WTC11 (cell line): Measurements from ENCODE around the gene KCNS3. TPM values are rescaled to one million over a fixed set of nuclear protein-coding genes. Genes with fewer than 3 reads are reported as not detected.

Source experiments
- ATAC-seq: fragments of 200-7000 bp; cut with Tn5 transposase; 2 replicates; pipeline ENCODE4 v1.10.0; 2021; ENCODE audit warnings: mild to moderate bottlenecking, moderate library complexity
- CTCF ChIA-PET: fragments of 300-600 bp; sonication (Branson Sonifier 250); formaldehyde crosslinking; loops from one replicate; lab custom pipeline; 2021; ENCODE audit warnings: antibody characterized with exemption; lab: Charles Lee
- POLR2A ChIA-PET: fragments of 350-600 bp; sonication (Branson Sonifier 250); formaldehyde crosslinking; loops from one replicate; lab custom pipeline; 2021; ENCODE audit warnings: antibody characterized with exemption; lab: Charles Lee
- DNase-seq: peaks from one replicate; pipeline ENCODE4 v3.0.0; 2021; ENCODE audit warnings: low spot score
- H3K27ac Mint-ChIP-seq: 2 replicates; pipeline ENCODE4 v1.8.0; 2021; ENCODE audit warnings: mixed read lengths
- H3K27me3 Mint-ChIP-seq: 2 replicates; pipeline ENCODE4 v1.8.0; 2021; ENCODE audit warnings: low read depth, mild to moderate bottlenecking, moderate library complexity, mixed read lengths
- H3K36me3 Mint-ChIP-seq: 2 replicates; pipeline ENCODE4 v1.8.0; 2021; ENCODE audit warnings: mixed read lengths
- H3K4me1 Mint-ChIP-seq: 2 replicates; pipeline ENCODE4 v1.8.0; 2022; ENCODE audit warnings: mixed read lengths
- H3K4me3 Mint-ChIP-seq: 2 replicates; pipeline ENCODE4 v1.8.0; 2021; ENCODE audit warnings: mild to moderate bottlenecking, moderate library complexity, mixed read lengths
- H3K9me3 Mint-ChIP-seq: 2 replicates; pipeline ENCODE4 v1.8.0; 2021; ENCODE audit warnings: mixed read lengths
- AR ChIP-seq: fragments of 250-450 bp; sonication (Bioruptor Pico); IDR thresholded peaks from 2 replicates; pipeline ENCODE4 v1.9.0; 2021; ENCODE audit warnings: mild to moderate bottlenecking
- CBFB ChIP-seq: sonication (generic); formaldehyde crosslinking; IDR thresholded peaks from 2 replicates; pipeline ENCODE4 v1.8.1; 2022; ENCODE audit warnings: mild to moderate bottlenecking, low read depth, missing genetic modification reagents
- E2F5 ChIP-seq: sonication (generic); formaldehyde crosslinking; IDR thresholded peaks from 2 replicates; pipeline ENCODE4 v1.8.1; 2022; ENCODE audit warnings: mild to moderate bottlenecking, moderate library complexity, missing genetic modification reagents
- ELF4 ChIP-seq: sonication (generic); formaldehyde crosslinking; IDR thresholded peaks from 2 replicates; pipeline ENCODE4 v1.8.1; 2022; ENCODE audit warnings: low read depth, mild to moderate bottlenecking, moderate library complexity, missing genetic modification reagents
- ESRRA ChIP-seq: sonication (generic); formaldehyde crosslinking; IDR thresholded peaks from 2 replicates; pipeline ENCODE4 v1.8.1; 2022; ENCODE audit warnings: mild to moderate bottlenecking, missing genetic modification reagents, borderline replicate concordance
- GABPB1 ChIP-seq: sonication (generic); formaldehyde crosslinking; IDR thresholded peaks from 2 replicates; pipeline ENCODE4 v1.8.1; 2023; ENCODE audit warnings: mild to moderate bottlenecking, missing genetic modification reagents
- HMGA2 ChIP-seq: fragments of 250-450 bp; sonication (Bioruptor Pico); IDR thresholded peaks from 2 replicates; pipeline ENCODE4 v1.4.0; 2021; ENCODE audit warnings: mild to moderate bottlenecking, moderate library complexity
- IRF2 ChIP-seq: sonication (generic); formaldehyde crosslinking; IDR thresholded peaks from 2 replicates; pipeline ENCODE4 v1.8.0; 2022; ENCODE audit warnings: low read depth, missing genetic modification reagents, borderline replicate concordance
- JAZF1 ChIP-seq: fragments of 250-450 bp; sonication (Bioruptor Pico); IDR thresholded peaks from 2 replicates; pipeline ENCODE4 v1.9.0; 2021; ENCODE audit warnings: moderate library complexity, mild to moderate bottlenecking, inconsistent platforms
- JUN ChIP-seq: sonication (generic); formaldehyde crosslinking; IDR thresholded peaks from 2 replicates; pipeline ENCODE4 v1.8.0; 2023; ENCODE audit warnings: mild to moderate bottlenecking, missing genetic modification reagents
- PRRX2 ChIP-seq: fragments of 250-450 bp; sonication (Bioruptor Pico); IDR thresholded peaks from 2 replicates; pipeline ENCODE4 v1.8.0; 2021; ENCODE audit warnings: mild to moderate bottlenecking
- TEAD1 ChIP-seq: sonication (generic); formaldehyde crosslinking; IDR thresholded peaks from 2 replicates; pipeline ENCODE4 v1.8.0; 2022; ENCODE audit warnings: mild to moderate bottlenecking, missing genetic modification reagents
- ZNF416 ChIP-seq: fragments of 250-450 bp; sonication (Bioruptor Pico); IDR thresholded peaks from 2 replicates; pipeline ENCODE4 v1.9.0; 2021; ENCODE audit warnings: mild to moderate bottlenecking, inconsistent platforms
- ZNF423 ChIP-seq: fragments of 250-450 bp; sonication (Bioruptor Pico); IDR thresholded peaks from 2 replicates; pipeline ENCODE4 v2.1.2; 2022; ENCODE audit warnings: mild to moderate bottlenecking, moderate library complexity
- ZNF512 ChIP-seq: sonication (generic); formaldehyde crosslinking; IDR thresholded peaks from 2 replicates; pipeline ENCODE4 v1.8.1; 2022; ENCODE audit warnings: missing genetic modification reagents, borderline replicate concordance
- total RNA-seq: library from RNA; stranded (reverse); gene quantifications from 3 replicates; pipeline ENCODE4 v1.2.3, GENCODE V29; 2021
- TF ChIP-seq, protein P1 (sequence below): sonication (generic); formaldehyde crosslinking; conservative IDR thresholded peaks from 2 replicates; pipeline ENCODE4 v1.8.1; 2023; ENCODE audit warnings: mild to moderate bottlenecking, low read depth, missing genetic modification reagents, moderate library complexity
- TF ChIP-seq, protein P2 (sequence below): sonication (generic); formaldehyde crosslinking; conservative IDR thresholded peaks from 2 replicates; pipeline ENCODE4 v1.8.1; 2022; ENCODE audit warnings: mild to moderate bottlenecking, missing genetic modification reagents
- TF ChIP-seq, protein P3 (sequence below): sonication (generic); formaldehyde crosslinking; IDR thresholded peaks from 2 replicates; pipeline ENCODE4 v1.8.1; 2023; ENCODE audit warnings: mild to moderate bottlenecking, missing genetic modification reagents
- TF ChIP-seq, protein P4 (sequence below): fragments of 250-450 bp; sonication (Bioruptor Pico); IDR thresholded peaks from 2 replicates; pipeline ENCODE4 v1.9.0; 2021; ENCODE audit warnings: mild to moderate bottlenecking
- TF ChIP-seq, protein P5 (sequence below): sonication (generic); formaldehyde crosslinking; IDR thresholded peaks from 2 replicates; pipeline ENCODE4 v1.8.0; 2022; ENCODE audit warnings: mild to moderate bottlenecking, missing genetic modification reagents
- TF ChIP-seq, protein P6 (sequence below): sonication (generic); formaldehyde crosslinking; IDR thresholded peaks from 2 replicates; pipeline ENCODE4 v1.8.1; 2022; ENCODE audit warnings: low read depth, missing genetic modification reagents, borderline replicate concordance

KCNS3 gene
- total RNA-seq, 1 experiment from 2014 or later, result 25.2 TPM

DNA sequence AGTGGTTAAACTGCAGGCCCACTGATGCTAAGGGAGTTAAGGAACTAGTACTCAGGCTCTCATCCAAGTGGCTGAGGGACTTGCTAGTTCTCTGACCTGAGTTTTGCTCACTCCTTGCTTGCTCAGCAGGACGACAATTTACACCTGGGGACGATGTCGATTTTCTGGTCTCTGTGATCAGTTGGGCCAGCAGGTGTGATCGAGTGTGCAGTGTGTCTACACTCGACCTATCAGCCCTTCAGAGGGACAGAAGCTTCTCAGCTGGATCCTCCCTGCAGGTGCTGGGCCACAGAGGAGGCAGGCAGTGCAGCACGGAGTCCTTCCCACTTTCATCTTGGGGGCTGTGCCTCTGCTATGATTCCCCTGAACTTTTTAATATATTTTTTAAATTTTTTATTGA is 71.5 kb downstream of the KCNS3 start:
- no peak for ATAC-seq
- ChIA-PET POLR2A (no interaction called here), CTCF (no interaction called here)
- Mint-ChIP-seq H3K4me3 (no peak overlapping the region), H3K36me3 (no peaks in the 10 kb centered on the region), H3K9me3 (no peaks in the 10 kb centered on the region), H3K27ac (no peak overlapping the region), H3K4me1 (no peaks in the 10 kb centered on the region), H3K27me3 (no peaks in the 10 kb centered on the region; the same call in 1 of the 2 replicates)
- no peak for TF ChIP-seq ELF4 (CRISPR knock-in tag)
- no peak for TF ChIP-seq JUN (CRISPR knock-in tag)
- TF ChIP-seq, protein P1, sequence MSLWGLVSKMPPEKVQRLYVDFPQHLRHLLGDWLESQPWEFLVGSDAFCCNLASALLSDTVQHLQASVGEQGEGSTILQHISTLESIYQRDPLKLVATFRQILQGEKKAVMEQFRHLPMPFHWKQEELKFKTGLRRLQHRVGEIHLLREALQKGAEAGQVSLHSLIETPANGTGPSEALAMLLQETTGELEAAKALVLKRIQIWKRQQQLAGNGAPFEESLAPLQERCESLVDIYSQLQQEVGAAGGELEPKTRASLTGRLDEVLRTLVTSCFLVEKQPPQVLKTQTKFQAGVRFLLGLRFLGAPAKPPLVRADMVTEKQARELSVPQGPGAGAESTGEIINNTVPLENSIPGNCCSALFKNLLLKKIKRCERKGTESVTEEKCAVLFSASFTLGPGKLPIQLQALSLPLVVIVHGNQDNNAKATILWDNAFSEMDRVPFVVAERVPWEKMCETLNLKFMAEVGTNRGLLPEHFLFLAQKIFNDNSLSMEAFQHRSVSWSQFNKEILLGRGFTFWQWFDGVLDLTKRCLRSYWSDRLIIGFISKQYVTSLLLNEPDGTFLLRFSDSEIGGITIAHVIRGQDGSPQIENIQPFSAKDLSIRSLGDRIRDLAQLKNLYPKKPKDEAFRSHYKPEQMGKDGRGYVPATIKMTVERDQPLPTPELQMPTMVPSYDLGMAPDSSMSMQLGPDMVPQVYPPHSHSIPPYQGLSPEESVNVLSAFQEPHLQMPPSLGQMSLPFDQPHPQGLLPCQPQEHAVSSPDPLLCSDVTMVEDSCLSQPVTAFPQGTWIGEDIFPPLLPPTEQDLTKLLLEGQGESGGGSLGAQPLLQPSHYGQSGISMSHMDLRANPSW (CRISPR knock-in tag), result no peak
- TF ChIP-seq CBFB (CRISPR knock-in tag), result no peak
- TF ChIP-seq, protein P2, sequence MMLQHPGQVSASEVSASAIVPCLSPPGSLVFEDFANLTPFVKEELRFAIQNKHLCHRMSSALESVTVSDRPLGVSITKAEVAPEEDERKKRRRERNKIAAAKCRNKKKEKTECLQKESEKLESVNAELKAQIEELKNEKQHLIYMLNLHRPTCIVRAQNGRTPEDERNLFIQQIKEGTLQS, result no peak
- no peak for TF ChIP-seq HMGA2 (CRISPR knock-in tag)
- TF ChIP-seq ZNF512 (CRISPR knock-in tag), result no peak
- TF ChIP-seq E2F5 (CRISPR knock-in tag), result no peak
- TF ChIP-seq PRRX2 (CRISPR knock-in tag), result no peak
- TF ChIP-seq GABPB1, result no peak
- no peak for TF ChIP-seq TEAD1 (CRISPR knock-in tag)
- no peak for TF ChIP-seq ZNF416
- TF ChIP-seq IRF2, result no peak
- DNase-seq, result no peak

- no peak for ATAC-seq
- TF ChIP-seq AR (CRISPR knock-in tag) (no peak), ZNF423 (CRISPR knock-in tag) (no peak), ESRRA (CRISPR knock-in tag) (no peak), JAZF1 (CRISPR knock-in tag) (no peak), E2F5 (CRISPR knock-in tag) (no peak), GABPB1 (no peak)
- TF ChIP-seq, protein P3, sequence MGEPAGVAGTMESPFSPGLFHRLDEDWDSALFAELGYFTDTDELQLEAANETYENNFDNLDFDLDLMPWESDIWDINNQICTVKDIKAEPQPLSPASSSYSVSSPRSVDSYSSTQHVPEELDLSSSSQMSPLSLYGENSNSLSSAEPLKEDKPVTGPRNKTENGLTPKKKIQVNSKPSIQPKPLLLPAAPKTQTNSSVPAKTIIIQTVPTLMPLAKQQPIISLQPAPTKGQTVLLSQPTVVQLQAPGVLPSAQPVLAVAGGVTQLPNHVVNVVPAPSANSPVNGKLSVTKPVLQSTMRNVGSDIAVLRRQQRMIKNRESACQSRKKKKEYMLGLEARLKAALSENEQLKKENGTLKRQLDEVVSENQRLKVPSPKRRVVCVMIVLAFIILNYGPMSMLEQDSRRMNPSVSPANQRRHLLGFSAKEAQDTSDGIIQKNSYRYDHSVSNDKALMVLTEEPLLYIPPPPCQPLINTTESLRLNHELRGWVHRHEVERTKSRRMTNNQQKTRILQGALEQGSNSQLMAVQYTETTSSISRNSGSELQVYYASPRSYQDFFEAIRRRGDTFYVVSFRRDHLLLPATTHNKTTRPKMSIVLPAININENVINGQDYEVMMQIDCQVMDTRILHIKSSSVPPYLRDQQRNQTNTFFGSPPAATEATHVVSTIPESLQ, result no peak
- TF ChIP-seq, protein P4, sequence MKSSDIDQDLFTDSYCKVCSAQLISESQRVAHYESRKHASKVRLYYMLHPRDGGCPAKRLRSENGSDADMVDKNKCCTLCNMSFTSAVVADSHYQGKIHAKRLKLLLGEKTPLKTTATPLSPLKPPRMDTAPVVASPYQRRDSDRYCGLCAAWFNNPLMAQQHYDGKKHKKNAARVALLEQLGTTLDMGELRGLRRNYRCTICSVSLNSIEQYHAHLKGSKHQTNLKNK, result no peak
- TF ChIP-seq, protein P5, sequence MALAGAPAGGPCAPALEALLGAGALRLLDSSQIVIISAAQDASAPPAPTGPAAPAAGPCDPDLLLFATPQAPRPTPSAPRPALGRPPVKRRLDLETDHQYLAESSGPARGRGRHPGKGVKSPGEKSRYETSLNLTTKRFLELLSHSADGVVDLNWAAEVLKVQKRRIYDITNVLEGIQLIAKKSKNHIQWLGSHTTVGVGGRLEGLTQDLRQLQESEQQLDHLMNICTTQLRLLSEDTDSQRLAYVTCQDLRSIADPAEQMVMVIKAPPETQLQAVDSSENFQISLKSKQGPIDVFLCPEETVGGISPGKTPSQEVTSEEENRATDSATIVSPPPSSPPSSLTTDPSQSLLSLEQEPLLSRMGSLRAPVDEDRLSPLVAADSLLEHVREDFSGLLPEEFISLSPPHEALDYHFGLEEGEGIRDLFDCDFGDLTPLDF (CRISPR knock-in tag), result no peak
- TF ChIP-seq, protein P6, sequence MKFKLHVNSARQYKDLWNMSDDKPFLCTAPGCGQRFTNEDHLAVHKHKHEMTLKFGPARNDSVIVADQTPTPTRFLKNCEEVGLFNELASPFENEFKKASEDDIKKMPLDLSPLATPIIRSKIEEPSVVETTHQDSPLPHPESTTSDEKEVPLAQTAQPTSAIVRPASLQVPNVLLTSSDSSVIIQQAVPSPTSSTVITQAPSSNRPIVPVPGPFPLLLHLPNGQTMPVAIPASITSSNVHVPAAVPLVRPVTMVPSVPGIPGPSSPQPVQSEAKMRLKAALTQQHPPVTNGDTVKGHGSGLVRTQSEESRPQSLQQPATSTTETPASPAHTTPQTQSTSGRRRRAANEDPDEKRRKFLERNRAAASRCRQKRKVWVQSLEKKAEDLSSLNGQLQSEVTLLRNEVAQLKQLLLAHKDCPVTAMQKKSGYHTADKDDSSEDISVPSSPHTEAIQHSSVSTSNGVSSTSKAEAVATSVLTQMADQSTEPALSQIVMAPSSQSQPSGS, result no peak
These were observed 73.1 kb downstream of the KCNS3 start for GRCh38 chr2:17951563-17951962.

More at GRCh38 chr2:17951563-17951962, 73.1 kb downstream of the KCNS3 start:
- Mint-ChIP-seq H3K4me1 (no peaks in the 10 kb centered on the region), H3K27ac (no peak overlapping the region), H3K4me3 (no peak overlapping the region), H3K36me3 (no peaks in the 10 kb centered on the region), H3K27me3 (no peaks in the 10 kb centered on the region; the same call in 1 of the 2 replicates), H3K9me3 (no peaks in the 10 kb centered on the region)
- POLR2A ChIA-PET, result no interaction called here
- CTCF ChIA-PET, result no interaction called here
- no peak for DNase-seq
